Endothelial cell of umbilical vein (primary cell): Measurements from ENCODE around the gene ZP1. TPM values are rescaled to one million over a fixed set of nuclear protein-coding genes. Genes with fewer than 3 reads are reported as not detected.

Experiments used
- BruUV-seq: library from RNA; stranded (reverse); fragments of 400-500 nt; replicated peaks from 2 replicates; lab custom pipeline; 2021; lab: Mats Ljungman, UMichigan
- CTCF ChIA-PET: fragments of 300-600, 350-600 bp; sonication (Branson Sonifier 250); formaldehyde crosslinking; loops from one replicate; lab custom pipeline; 2021; ENCODE audit warnings: antibody characterized with exemption, inconsistent platforms; lab: Charles Lee
- POLR2A ChIA-PET: fragments of 300-600, 350-600 bp; sonication (Branson Sonifier 250); formaldehyde crosslinking; loops from one replicate; lab custom pipeline; 2021; ENCODE audit warnings: antibody characterized with exemption, inconsistent platforms; lab: Charles Lee
- DNase-seq: peaks from one replicate; pipeline ENCODE4 v3.0.0-alpha.2; 2011; ENCODE audit warnings: low read depth, low spot score
- FAIRE-seq: peaks from 2 replicates; lab custom pipeline; 2011; peaks lifted over from hg19 to GRCh38; lab: Jason Lieb, UNC
- H2AFZ ChIP-seq: 2 replicates; pipeline ENCODE4 v1.6.0; 2012; ENCODE audit warnings: low read depth, low read length, control low read depth, inconsistent platforms
- H3K27ac ChIP-seq: 2 replicates; pipeline ENCODE4 v1.5.1; 2011; ENCODE audit warnings: low read depth, mild to moderate bottlenecking, control low read depth, low read length, moderate library complexity; ENCODE audit not compliant: insufficient read depth
- H3K27me3 ChIP-seq, 2 experiments: 2 replicates each; pipeline versions ENCODE4 v1.6.0 to v1.6.1; 2011; ENCODE audit warnings: low read length in 2 of 2, mixed read lengths in 1 of 2; ENCODE audit not compliant: control insufficient read depth in 2 of 2, insufficient read depth in 2 of 2
- H3K36me3 ChIP-seq, 2 experiments: 2 replicates in 1 of 2; 3 replicates in 1 of 2; pipeline ENCODE4 v1.5.1; 2011; ENCODE audit warnings: low read length in 2 of 2, mild to moderate bottlenecking in 1 of 2, moderate library complexity in 1 of 2; ENCODE audit not compliant: control insufficient read depth in 2 of 2, insufficient read depth in 2 of 2; ENCODE audit errors: extremely low read depth in 1 of 2
- H3K4me1 ChIP-seq: 3 replicates; pipeline ENCODE4 v1.5.1; 2011; ENCODE audit warnings: mild to moderate bottlenecking, low read length; ENCODE audit not compliant: control insufficient read depth, insufficient read depth; ENCODE audit errors: extremely low read depth
- H3K4me2 ChIP-seq: 2 replicates; pipeline ENCODE4 v1.6.1; 2011; ENCODE audit warnings: low read length, control low read depth, mixed read lengths; ENCODE audit not compliant: insufficient read depth
- H3K4me3 ChIP-seq, 3 experiments: fragments of 200-600 bp in 1 of 3; sonication (generic), shearing (Covaris generic) in 1 of 3; replicated peaks in 1 of 3; 2 replicates each; pipeline ENCODE4 v1.5.1; 2011 to 2016; ENCODE audit warnings: control low read depth in 3 of 3, low read length in 3 of 3, mild to moderate bottlenecking in 2 of 3, inconsistent platforms in 1 of 3, low read depth in 1 of 3, moderate library complexity in 1 of 3; ENCODE audit not compliant: insufficient read depth in 1 of 3
- H3K79me2 ChIP-seq: 2 replicates; pipeline ENCODE4 v1.6.0; 2012; ENCODE audit warnings: low read length, inconsistent platforms; ENCODE audit not compliant: control insufficient read depth, insufficient read depth
- H3K9ac ChIP-seq: replicated peaks from 2 replicates; pipeline ENCODE3; 2011; ENCODE audit warnings: low read length, control low read depth; ENCODE audit not compliant: insufficient read depth; ENCODE audit errors: extremely low read depth
- H3K9me1 ChIP-seq: replicated peaks from 3 replicates; pipeline ENCODE4 v1.6.0; 2011; ENCODE audit warnings: mild to moderate bottlenecking, low read length; ENCODE audit not compliant: control insufficient read depth, insufficient read depth; ENCODE audit errors: extremely low read depth
- H3K9me3 ChIP-seq: replicated peaks from 2 replicates; pipeline ENCODE4 v1.5.1; 2012; ENCODE audit warnings: low read length, inconsistent platforms; ENCODE audit not compliant: control insufficient read depth, insufficient read depth
- H4K20me1 ChIP-seq: replicated peaks from 2 replicates; pipeline ENCODE3; 2011; ENCODE audit warnings: mild to moderate bottlenecking, low read length; ENCODE audit not compliant: control insufficient read depth, insufficient read depth; ENCODE audit errors: extremely low read depth
- EZH2 ChIP-seq: IDR thresholded peaks from 2 replicates; pipeline ENCODE4 v1.6.1; 2012; ENCODE audit warnings: borderline replicate concordance, low read depth, mild to moderate bottlenecking, moderate library complexity, low read length, inconsistent platforms; ENCODE audit not compliant: severe bottlenecking
- FOS ChIP-seq: IDR thresholded peaks from 2 replicates; pipeline ENCODE4 v1.6.1; 2011; ENCODE audit warnings: mild to moderate bottlenecking, low read length, moderate library complexity, borderline replicate concordance; ENCODE audit not compliant: insufficient read depth
- GATA2 ChIP-seq: IDR thresholded peaks from 2 replicates; pipeline ENCODE4 v1.7.0; 2011; ENCODE audit warnings: low read depth, mild to moderate bottlenecking, moderate library complexity, mixed read lengths, low read length; ENCODE audit not compliant: insufficient read length, insufficient read depth
- JUN ChIP-seq: IDR thresholded peaks from 2 replicates; pipeline ENCODE4 v1.6.1; 2011; ENCODE audit warnings: borderline replicate concordance, low read depth; ENCODE audit not compliant: insufficient read length, insufficient read depth
- MYC ChIP-seq: IDR thresholded peaks from one replicate; pipeline ENCODE4 v1.6.1; 2011; ENCODE audit warnings: mild to moderate bottlenecking, low read depth, low read length
- POLR2A ChIP-seq: IDR thresholded peaks from 2 replicates; pipeline ENCODE4 v1.6.1; 2012; ENCODE audit warnings: low read depth, mild to moderate bottlenecking, control low read depth, low read length
- POLR2AphosphoS5 ChIP-seq: IDR thresholded peaks from 2 replicates; pipeline ENCODE4 v1.6.1; 2012; ENCODE audit warnings: low read depth, mild to moderate bottlenecking, control low read depth, low read length, moderate library complexity; ENCODE audit not compliant: insufficient read depth
- dilution Hi-C: fragments of 300-500 bp; cut with MboI; formaldehyde crosslinking; loops from one replicate; pipeline ENCODE4 v1.15.0; 2019; ENCODE audit warnings: low sequenced_read_pairs; ENCODE audit not compliant: extremely low pct_ligation_motif_present
- intact Hi-C: fragments of 100-400 bp; cut with micrococcal nuclease; formaldehyde crosslinking; loops from one replicate; pipeline ENCODE4 v1.10.0; 2022
- polyA plus RNA-seq, 4 experiments: library from polyadenylated mRNA; depleted of rRNA in 3 of 4; stranded (reverse) in 3 of 4; unstranded in 1 of 4; fragments of >200 nt; gene quantifications; 2 replicates each; pipeline versions ENCODE4 v1.2.1 to v1.2.3, GENCODE V29; 2011 to 2012; ENCODE audit warnings: missing spikeins in 1 of 4
- total RNA-seq: library from RNA; stranded (reverse); gene quantifications from 2 replicates; pipeline ENCODE4 v1.2.3, GENCODE V29; 2021
- TF ChIP-seq, protein P1 (sequence below), 2 donors: IDR thresholded peaks; 1 replicate in 1 of 2; 2 replicates in 1 of 2; pipeline ENCODE4 v1.5.1; 2011; ENCODE audit warnings: low read length in 2 of 2, mild to moderate bottlenecking in 2 of 2, moderate library complexity in 2 of 2, control low read depth in 1 of 2, inconsistent platforms in 1 of 2, low read depth in 1 of 2; ENCODE audit not compliant: insufficient read depth in 1 of 2; ENCODE audit errors: extremely low read depth in 1 of 2
- TF ChIP-seq, protein P2 (sequence below): IDR thresholded peaks from 2 replicates; pipeline ENCODE4 v1.6.1; 2011; ENCODE audit not compliant: insufficient read depth, insufficient read length

ZP1 gene
- total and polyA plus RNA-seq, 2 donors (not counting 3 experiments of a cell fraction or from before 2014, with no cell fraction given) = not detected

DNA sequence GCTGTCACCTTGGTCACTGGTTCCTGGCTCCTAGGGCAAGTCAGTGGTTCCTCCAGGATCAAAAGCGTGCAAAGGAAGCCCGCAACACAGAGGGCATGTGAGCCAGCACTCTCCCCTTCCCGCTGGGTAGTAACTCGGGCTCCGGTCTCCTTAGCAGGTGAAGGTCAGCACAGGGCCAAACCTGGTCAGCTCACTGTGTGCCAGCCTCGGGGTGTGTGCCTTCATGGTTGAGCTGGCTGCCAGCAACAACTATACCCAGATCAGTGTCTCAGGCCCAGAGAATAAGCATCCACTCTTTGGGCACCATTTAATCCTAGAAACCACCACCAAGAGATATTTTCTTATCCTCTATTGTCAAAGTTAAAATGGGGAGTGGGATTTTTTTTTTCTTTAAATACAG, 41.6 kb upstream of the ZP1 start:
- H3K36me3 ChIP-seq = no peaks in the 10 kb centered on the region
- no TSS peak for BruUV-seq
- no peak overlapping the region for H3K27ac ChIP-seq
- CTCF ChIA-PET = interaction anchor here (1.9 kb wide), 1 partner anchor 50 kb away, joined by 6 read pairs; no protein-coding TSS in a partner anchor
- FAIRE-seq (no peak), DNase-seq (no peak)
- H3K4me1 ChIP-seq = no peaks in the 10 kb centered on the region
- H3K4me2 ChIP-seq = no peak overlapping the region
- intact Hi-C loops (loop anchor here (10.0 kb wide), 1 partner anchor 801 kb away; no protein-coding TSS in a partner anchor), dilution Hi-C loops (no loop called here)
- H4K20me1 ChIP-seq = no peaks in the 10 kb centered on the region
- no peak overlapping the region for H2AFZ ChIP-seq
- POLR2A ChIA-PET = no interaction called here
- no peaks in the 10 kb centered on the region for H3K9me3 ChIP-seq
- H3K9me1 ChIP-seq = no peaks in the 10 kb centered on the region
- H3K4me3 ChIP-seq = no peak overlapping the region
- no peaks in the 10 kb centered on the region for H3K27me3 ChIP-seq
- TF ChIP-seq MYC = no peak
- TF ChIP-seq, protein P1, sequence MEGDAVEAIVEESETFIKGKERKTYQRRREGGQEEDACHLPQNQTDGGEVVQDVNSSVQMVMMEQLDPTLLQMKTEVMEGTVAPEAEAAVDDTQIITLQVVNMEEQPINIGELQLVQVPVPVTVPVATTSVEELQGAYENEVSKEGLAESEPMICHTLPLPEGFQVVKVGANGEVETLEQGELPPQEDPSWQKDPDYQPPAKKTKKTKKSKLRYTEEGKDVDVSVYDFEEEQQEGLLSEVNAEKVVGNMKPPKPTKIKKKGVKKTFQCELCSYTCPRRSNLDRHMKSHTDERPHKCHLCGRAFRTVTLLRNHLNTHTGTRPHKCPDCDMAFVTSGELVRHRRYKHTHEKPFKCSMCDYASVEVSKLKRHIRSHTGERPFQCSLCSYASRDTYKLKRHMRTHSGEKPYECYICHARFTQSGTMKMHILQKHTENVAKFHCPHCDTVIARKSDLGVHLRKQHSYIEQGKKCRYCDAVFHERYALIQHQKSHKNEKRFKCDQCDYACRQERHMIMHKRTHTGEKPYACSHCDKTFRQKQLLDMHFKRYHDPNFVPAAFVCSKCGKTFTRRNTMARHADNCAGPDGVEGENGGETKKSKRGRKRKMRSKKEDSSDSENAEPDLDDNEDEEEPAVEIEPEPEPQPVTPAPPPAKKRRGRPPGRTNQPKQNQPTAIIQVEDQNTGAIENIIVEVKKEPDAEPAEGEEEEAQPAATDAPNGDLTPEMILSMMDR (IDR thresholded peaks at IDR 0.05; ENCODE audit: extremely low read depth in 1 of 2, insufficient read depth in 1 of 2, low read depth in 1 of 2, low read length in 2 of 2) = no peak
- no peak for TF ChIP-seq JUN
- TF ChIP-seq POLR2A = no peak
- TF ChIP-seq EZH2 = no peak
- TF ChIP-seq POLR2AphosphoS5 = no peak
- TF ChIP-seq, protein P2, sequence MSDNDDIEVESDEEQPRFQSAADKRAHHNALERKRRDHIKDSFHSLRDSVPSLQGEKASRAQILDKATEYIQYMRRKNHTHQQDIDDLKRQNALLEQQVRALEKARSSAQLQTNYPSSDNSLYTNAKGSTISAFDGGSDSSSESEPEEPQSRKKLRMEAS = no peak
- TF ChIP-seq FOS = no peak
- no peak for TF ChIP-seq GATA2
- H3K9ac ChIP-seq = no peak overlapping the region
- no peaks in the 10 kb centered on the region for H3K79me2 ChIP-seq
